Measurements from ENCODE around the gene DISC1.

The DISC1 gene

GRCh38 chr1:231814021-231814420 is 187.4 kb downstream of the DISC1 start:
- POLR2A ChIA-PET, result no interaction called here
- DNase-seq (ENCODE audit: extremely low spot score), result no peak
- TF ChIP-seq FOXM1 (IDR thresholded peaks at IDR 0.05; ENCODE audit: borderline replicate concordance) (no peak), NFRKB (IDR thresholded peaks at IDR 0.05) (no peak), L3MBTL2 (conservative IDR thresholded peaks at IDR 0.05) (no peak), HDGF (IDR thresholded peaks at IDR 0.05; ENCODE audit: borderline replicate concordance) (no peak), FOXA1 (IDR thresholded peaks at IDR 0.05) (no peak), FOXK2 (IDR thresholded peaks at IDR 0.05) (no peak), BHLHE40 (IDR thresholded peaks at IDR 0.05; ENCODE audit: borderline replicate concordance) (no peak), SP1 (IDR thresholded peaks at IDR 0.05) (no peak), CTBP1 (IDR thresholded peaks at IDR 0.05; ENCODE audit: borderline replicate concordance) (no peak), LEF1 (IDR thresholded peaks at IDR 0.05; ENCODE audit: borderline replicate concordance) (no peak), ZNF384 (IDR thresholded peaks at IDR 0.05) (no peak), ELF4 (IDR thresholded peaks at IDR 0.05) (no peak), SUZ12 (IDR thresholded peaks at IDR 0.05) (no peak), TARDBP (IDR thresholded peaks at IDR 0.05) (no peak), ARNT (IDR thresholded peaks at IDR 0.05) (no peak)
- TF ChIP-seq, protein P1, sequence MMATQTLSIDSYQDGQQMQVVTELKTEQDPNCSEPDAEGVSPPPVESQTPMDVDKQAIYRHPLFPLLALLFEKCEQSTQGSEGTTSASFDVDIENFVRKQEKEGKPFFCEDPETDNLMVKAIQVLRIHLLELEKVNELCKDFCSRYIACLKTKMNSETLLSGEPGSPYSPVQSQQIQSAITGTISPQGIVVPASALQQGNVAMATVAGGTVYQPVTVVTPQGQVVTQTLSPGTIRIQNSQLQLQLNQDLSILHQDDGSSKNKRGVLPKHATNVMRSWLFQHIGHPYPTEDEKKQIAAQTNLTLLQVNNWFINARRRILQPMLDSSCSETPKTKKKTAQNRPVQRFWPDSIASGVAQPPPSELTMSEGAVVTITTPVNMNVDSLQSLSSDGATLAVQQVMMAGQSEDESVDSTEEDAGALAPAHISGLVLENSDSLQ (IDR thresholded peaks at IDR 0.05), result no peak
- CTCF ChIA-PET, result no interaction called here

DNA sequence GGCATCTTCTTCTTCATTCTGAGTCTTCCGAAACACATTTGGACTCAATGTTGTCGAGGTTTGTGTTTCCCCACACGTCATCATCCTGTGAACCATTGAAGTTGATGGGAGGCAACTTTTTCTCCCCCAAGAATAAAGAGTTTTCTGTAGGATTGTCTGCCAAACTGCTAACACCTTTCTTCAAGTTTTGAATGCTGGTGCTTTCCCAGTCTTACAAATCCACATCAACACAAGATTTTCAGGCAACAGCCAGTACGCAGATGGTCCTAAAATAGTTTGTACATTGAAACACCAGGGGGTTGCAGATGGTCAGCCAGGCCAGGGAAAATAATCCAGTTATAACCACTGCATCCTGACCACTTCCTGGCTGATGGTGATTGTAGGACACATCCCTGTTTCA is 187.9 kb downstream of the DISC1 start:
- no peak for DNase-seq (ENCODE audit: extremely low spot score)
- ChIA-PET POLR2A (no interaction called here), CTCF (no interaction called here)
- TF ChIP-seq FOXA1 (IDR thresholded peaks at IDR 0.05) (no peak), BHLHE40 (IDR thresholded peaks at IDR 0.05; ENCODE audit: borderline replicate concordance) (no peak), HDGF (IDR thresholded peaks at IDR 0.05; ENCODE audit: borderline replicate concordance) (no peak), NFRKB (IDR thresholded peaks at IDR 0.05) (no peak), ZNF384 (IDR thresholded peaks at IDR 0.05) (no peak), ARNT (IDR thresholded peaks at IDR 0.05) (no peak), SP1 (IDR thresholded peaks at IDR 0.05) (no peak), FOXK2 (IDR thresholded peaks at IDR 0.05) (no peak), LEF1 (IDR thresholded peaks at IDR 0.05; ENCODE audit: borderline replicate concordance) (no peak), SUZ12 (IDR thresholded peaks at IDR 0.05) (no peak), FOXM1 (IDR thresholded peaks at IDR 0.05; ENCODE audit: borderline replicate concordance) (no peak), L3MBTL2 (conservative IDR thresholded peaks at IDR 0.05) (no peak), ELF4 (IDR thresholded peaks at IDR 0.05) (no peak), TARDBP (IDR thresholded peaks at IDR 0.05) (no peak), CTBP1 (IDR thresholded peaks at IDR 0.05; ENCODE audit: borderline replicate concordance) (no peak)
- TF ChIP-seq, protein P1 (IDR thresholded peaks at IDR 0.05), result no peak

- DNase-seq (ENCODE audit: extremely low spot score), result no peak
- no peak for TF ChIP-seq FOXM1 (IDR thresholded peaks at IDR 0.05; ENCODE audit: borderline replicate concordance)
- no peak for TF ChIP-seq SP1 (IDR thresholded peaks at IDR 0.05)
- no peak for TF ChIP-seq SUZ12 (IDR thresholded peaks at IDR 0.05)
- TF ChIP-seq FOXA1 (IDR thresholded peaks at IDR 0.05), result no peak
- TF ChIP-seq TARDBP (IDR thresholded peaks at IDR 0.05), result no peak
- TF ChIP-seq L3MBTL2 (conservative IDR thresholded peaks at IDR 0.05), result no peak
- no peak for TF ChIP-seq ARNT (IDR thresholded peaks at IDR 0.05)
- TF ChIP-seq HDGF (IDR thresholded peaks at IDR 0.05; ENCODE audit: borderline replicate concordance), result no peak
- TF ChIP-seq ELF4 (IDR thresholded peaks at IDR 0.05), result no peak
- TF ChIP-seq, protein P1 (IDR thresholded peaks at IDR 0.05), result no peak
- TF ChIP-seq CTBP1 (IDR thresholded peaks at IDR 0.05; ENCODE audit: borderline replicate concordance), result no peak
- no peak for TF ChIP-seq NFRKB (IDR thresholded peaks at IDR 0.05)
- no peak for TF ChIP-seq ZNF384 (IDR thresholded peaks at IDR 0.05)
- no peak for TF ChIP-seq BHLHE40 (IDR thresholded peaks at IDR 0.05; ENCODE audit: borderline replicate concordance)
- no peak for TF ChIP-seq FOXK2 (IDR thresholded peaks at IDR 0.05)
- no peak for TF ChIP-seq LEF1 (IDR thresholded peaks at IDR 0.05; ENCODE audit: borderline replicate concordance)
- POLR2A ChIA-PET, result no interaction called here
- CTCF ChIA-PET, result interaction anchor here (1.5 kb wide), 1 partner anchor 12 kb away, joined by 6 read pairs; no protein-coding TSS in a partner anchor
These were observed 191.2 kb downstream of the DISC1 start for GRCh38 chr1:231817801-231818200.

DNA sequence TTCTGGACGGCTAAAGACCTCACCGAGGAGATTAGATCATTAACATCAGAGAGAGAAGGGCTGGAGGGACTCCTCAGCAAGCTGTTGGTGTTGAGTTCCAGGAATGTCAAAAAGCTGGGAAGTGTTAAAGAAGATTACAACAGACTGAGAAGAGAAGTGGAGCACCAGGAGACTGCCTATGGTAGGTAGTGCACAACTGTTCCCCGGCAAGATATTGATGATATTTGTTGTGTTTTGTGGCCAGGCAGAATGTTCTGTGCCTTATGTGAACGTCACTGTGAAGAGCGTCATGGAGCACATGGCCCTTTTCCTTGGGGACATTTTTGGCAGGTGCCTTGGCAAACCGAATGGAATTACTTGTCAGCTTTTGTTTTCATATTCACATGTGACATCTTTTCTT is 191.7 kb downstream of the DISC1 start:
- ChIA-PET POLR2A (no interaction called here), CTCF (interaction anchor here (0.9 to 1.5 kb wide), 2 partner anchors 12 to 125 kb away, joined by 3 to 6 read pairs; no protein-coding TSS in a partner anchor)
- no peak for DNase-seq (ENCODE audit: extremely low spot score)
- TF ChIP-seq HDGF (IDR thresholded peaks at IDR 0.05; ENCODE audit: borderline replicate concordance) (no peak), TARDBP (IDR thresholded peaks at IDR 0.05) (no peak), CTBP1 (IDR thresholded peaks at IDR 0.05; ENCODE audit: borderline replicate concordance) (no peak), FOXM1 (IDR thresholded peaks at IDR 0.05; ENCODE audit: borderline replicate concordance) (no peak), ZNF384 (IDR thresholded peaks at IDR 0.05) (no peak), ELF4 (IDR thresholded peaks at IDR 0.05) (no peak), FOXA1 (IDR thresholded peaks at IDR 0.05) (no peak), ARNT (IDR thresholded peaks at IDR 0.05) (no peak), BHLHE40 (IDR thresholded peaks at IDR 0.05; ENCODE audit: borderline replicate concordance) (no peak), NFRKB (IDR thresholded peaks at IDR 0.05) (no peak), SP1 (IDR thresholded peaks at IDR 0.05) (no peak), L3MBTL2 (conservative IDR thresholded peaks at IDR 0.05) (no peak), SUZ12 (IDR thresholded peaks at IDR 0.05) (no peak), FOXK2 (IDR thresholded peaks at IDR 0.05) (no peak)
- TF ChIP-seq, protein P1 (IDR thresholded peaks at IDR 0.05), result no peak

DNA sequence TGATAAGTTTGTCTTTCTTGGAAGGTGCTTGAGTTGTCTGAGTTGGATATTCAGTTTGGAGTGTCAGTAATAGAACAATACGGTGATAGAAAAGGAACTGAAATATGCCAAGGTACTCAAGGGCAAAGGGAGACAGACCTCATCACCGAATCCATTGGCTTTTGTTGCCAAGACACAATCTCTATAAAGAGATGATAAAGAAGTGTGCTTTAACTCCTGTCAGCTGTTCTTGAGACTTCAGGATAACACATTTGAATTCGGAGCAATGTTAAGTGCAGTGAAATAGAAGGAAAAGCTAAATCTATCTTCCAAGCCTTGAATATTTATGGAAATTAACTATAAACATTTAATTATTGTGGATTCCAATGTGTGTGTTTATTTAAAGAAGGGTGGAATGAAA is 194.7 kb downstream of the DISC1 start:
- ChIA-PET CTCF (interaction anchor here (0.7 kb wide), 1 partner anchor 347 kb away, joined by 5 read pairs; no protein-coding TSS in a partner anchor), POLR2A (no interaction called here)
- no peak for TF ChIP-seq SUZ12 (IDR thresholded peaks at IDR 0.05)
- no peak for TF ChIP-seq SP1 (IDR thresholded peaks at IDR 0.05)
- no peak for TF ChIP-seq FOXK2 (IDR thresholded peaks at IDR 0.05)
- no peak for TF ChIP-seq TARDBP (IDR thresholded peaks at IDR 0.05)
- TF ChIP-seq, protein P1 (IDR thresholded peaks at IDR 0.05), result no peak
- TF ChIP-seq BHLHE40 (IDR thresholded peaks at IDR 0.05; ENCODE audit: borderline replicate concordance), result no peak
- no peak for TF ChIP-seq LEF1 (IDR thresholded peaks at IDR 0.05; ENCODE audit: borderline replicate concordance)
- TF ChIP-seq ARNT (IDR thresholded peaks at IDR 0.05), result no peak
- TF ChIP-seq HDGF (IDR thresholded peaks at IDR 0.05; ENCODE audit: borderline replicate concordance), result no peak
- TF ChIP-seq FOXM1 (IDR thresholded peaks at IDR 0.05; ENCODE audit: borderline replicate concordance), result no peak
- TF ChIP-seq FOXA1 (IDR thresholded peaks at IDR 0.05), result no peak
- TF ChIP-seq ELF4 (IDR thresholded peaks at IDR 0.05), result no peak
- no peak for TF ChIP-seq ZNF384 (IDR thresholded peaks at IDR 0.05)
- TF ChIP-seq CTBP1 (IDR thresholded peaks at IDR 0.05; ENCODE audit: borderline replicate concordance), result no peak
- no peak for TF ChIP-seq NFRKB (IDR thresholded peaks at IDR 0.05)
- DNase-seq (ENCODE audit: extremely low spot score), result no peak
